Fibroblast of peridontal ligament (primary cell): Measurements from ENCODE around the gene ACTL6A.
A peak's percentile ranks its signal among the peaks of the same experiment; 100 is the strongest.

Source experiments
- DNase-seq: peaks from one replicate; pipeline ENCODE4 v3.0.0-alpha.2; 2010; ENCODE audit errors: extremely low read depth

The ACTL6A gene

GRCh38 chr3:179590669-179591068 lies 27.9 kb downstream of the ACTL6A start:
- DNase-seq: no peak

- DNase-seq: no peak
Measured at GRCh38 chr3:179591313-179591712, 28.6 kb downstream of the ACTL6A start.

GRCh38 chr3:179599531-179599930 lies 36.8 kb downstream of the ACTL6A start:
- DNase-seq: no peak

GRCh38 chr3:179603321-179603720 lies 40.6 kb downstream of the ACTL6A start:
- DNase-seq: no peak

- DNase-seq: no peak
Measured at GRCh38 chr3:179603831-179604230, 41.1 kb downstream of the ACTL6A start.

- DNase-seq: peak; percentile 98
Measured at GRCh38 chr3:179604321-179605078, 41.8 kb downstream of the ACTL6A start, which contains the start of the genes MRPL47 and NDUFB5. MRPL47 (minus strand) TSS chr3:179604638; CDS start chr3:179604624, 14 bp downstream. NDUFB5 (plus strand) TSS chr3:179604794; CDS start chr3:179604816, 22 bp downstream.

GRCh38 chr3:179606534-179607085 lies 43.9 kb downstream of the ACTL6A start:
- DNase-seq: peak; percentile 18

- DNase-seq: no peak
Measured at GRCh38 chr3:179608931-179609720, 46.4 kb downstream of the ACTL6A start.

GRCh38 chr3:179610066-179610465 lies 47.3 kb downstream of the ACTL6A start:
- no peak for DNase-seq

GRCh38 chr3:179613807-179614206 lies 51.1 kb downstream of the ACTL6A start:
- peak; percentile 48 for DNase-seq

GRCh38 chr3:179615458-179616173 lies 52.9 kb downstream of the ACTL6A start:
- peak; percentile 67 for DNase-seq

GRCh38 chr3:179622023-179622422 lies 59.3 kb downstream of the ACTL6A start:
- DNase-seq: no peak

- no peak for DNase-seq
Measured at GRCh38 chr3:179624451-179624850, 61.7 kb downstream of the ACTL6A start.

GRCh38 chr3:179630753-179631451 lies 68.2 kb downstream of the ACTL6A start:
- DNase-seq: no peak
